SK-N-SH (cell line): ENCODE results near the gene GHRH. TPM values are rescaled to one million over a fixed set of nuclear protein-coding genes. Genes with fewer than 3 reads are reported as not detected.
A peak's percentile ranks its signal among the peaks of the same experiment; 100 is the strongest.

Experiments
- CTCF ChIA-PET: fragments of 300-600, 350-600 bp; formaldehyde crosslinking; extraction: SDS; loops from one replicate; lab custom pipeline; 2021; lab: Yijun Ruan, JAX
- POLR2A ChIA-PET: fragments of 350-600 bp; sonication (Branson Sonifier 250); formaldehyde crosslinking; extraction: SDS; loops from one replicate; lab custom pipeline; 2020; ENCODE audit warnings: antibody characterized with exemption, inconsistent platforms; lab: Yijun Ruan, JAX
- DNase-seq: peaks from one replicate; pipeline ENCODE4 v3.0.0; 2012
- H2AFZ ChIP-seq: fragments of 200-600 bp; sonication (generic); 2 replicates; pipeline ENCODE4 v1.8.1; 2016; ENCODE audit warnings: antibody characterized with exemption, mild to moderate bottlenecking, low read depth
- H3F3A ChIP-seq: fragments of 200-600 bp; sonication (generic); replicated peaks from 2 replicates; pipeline ENCODE3; 2016; ENCODE audit warnings: antibody characterized with exemption, mild to moderate bottlenecking; ENCODE audit not compliant: insufficient read depth
- H3K27ac ChIP-seq, 2 experiments: fragments of 200-500 bp in 1 of 2; fragments of 200-600 bp in 1 of 2; sonication (Bioruptor generic) in 1 of 2; sonication (generic), shearing (Covaris generic) in 1 of 2; 2 replicates each; pipeline versions ENCODE4 v1.5.1 to v1.6.1; 2014 to 2016; ENCODE audit warnings: low read depth in 2 of 2, inconsistent platforms in 1 of 2, low read length in 1 of 2, mild to moderate bottlenecking in 1 of 2, mixed read lengths in 1 of 2
- H3K27me3 ChIP-seq: fragments of 200-600 bp; sonication (generic), shearing (Covaris generic); 2 replicates; pipeline ENCODE4 v1.6.1; 2016; ENCODE audit warnings: mixed run types; ENCODE audit not compliant: insufficient read depth
- H3K36me3 ChIP-seq, 2 experiments: fragments of 200-500 bp in 1 of 2; fragments of 200-600 bp in 1 of 2; sonication (Bioruptor generic) in 1 of 2; sonication (generic) in 1 of 2; replicated peaks in 1 of 2; 2 replicates each; pipeline versions ENCODE3 to v1.5.1; 2014 to 2016; ENCODE audit warnings: low read length in 1 of 2, mild to moderate bottlenecking in 1 of 2; ENCODE audit not compliant: insufficient read depth in 2 of 2, control insufficient read depth in 1 of 2
- H3K4me1 ChIP-seq, 2 experiments: fragments of 200-500 bp in 1 of 2; fragments of 200-600 bp in 1 of 2; sonication (Bioruptor generic) in 1 of 2; sonication (generic), shearing (Covaris generic) in 1 of 2; 2 replicates each; pipeline versions ENCODE4 v1.5.1 to v1.6.1; 2014 to 2016; ENCODE audit warnings: low read depth in 1 of 2, low read length in 1 of 2, mixed run types in 1 of 2; ENCODE audit not compliant: insufficient read depth in 2 of 2, control insufficient read depth in 1 of 2
- H3K4me2 ChIP-seq: fragments of 200-600 bp; sonication (generic), shearing (Covaris generic); 2 replicates; pipeline ENCODE4 v1.6.1; 2017; ENCODE audit warnings: mixed run types
- H3K4me3 ChIP-seq, 2 experiments: fragments of 200-500 bp in 1 of 2; fragments of 200-600 bp in 1 of 2; sonication (Bioruptor generic) in 1 of 2; sonication (generic), shearing (Covaris generic) in 1 of 2; 2 replicates each; pipeline versions ENCODE4 v1.5.1 to v1.8.1; 2014 to 2016; ENCODE audit warnings: low read depth in 2 of 2, inconsistent platforms in 1 of 2, low read length in 1 of 2, mild to moderate bottlenecking in 1 of 2, mixed read lengths in 1 of 2, moderate library complexity in 1 of 2
- H3K79me2 ChIP-seq: fragments of 200-600 bp; sonication (generic); 2 replicates; pipeline ENCODE4 v1.8.1; 2017; ENCODE audit warnings: mild to moderate bottlenecking; ENCODE audit not compliant: insufficient read depth
- H3K9ac ChIP-seq: fragments of 200-600 bp; sonication (generic); 2 replicates; pipeline ENCODE4 v1.6.1; 2017; ENCODE audit warnings: mixed run types
- H3K9me2 ChIP-seq: fragments of 200-600 bp; sonication (generic); 2 replicates; pipeline ENCODE4 v1.6.1; 2017; ENCODE audit warnings: mixed run types
- H3K9me3 ChIP-seq: fragments of 200-600 bp; sonication (generic); 2 replicates; pipeline ENCODE4 v1.6.1; 2017; ENCODE audit warnings: mixed run types, mild to moderate bottlenecking, moderate library complexity
- H4K20me1 ChIP-seq: fragments of 200-600 bp; sonication (generic); 2 replicates; pipeline ENCODE4 v1.6.1; 2017; ENCODE audit warnings: mild to moderate bottlenecking, mixed run types; ENCODE audit not compliant: insufficient read depth
- CHD2 ChIP-seq: fragments of 150-350 bp; IDR thresholded peaks from 2 replicates; pipeline ENCODE4 v1.6.1; 2018; ENCODE audit warnings: low read length; ENCODE audit not compliant: partially characterized antibody
- ELF1 ChIP-seq: IDR thresholded peaks from 2 replicates; pipeline ENCODE4 v1.4.0; 2012
- FOXJ3 ChIP-seq: sonication (generic); formaldehyde crosslinking; IDR thresholded peaks from 2 replicates; pipeline ENCODE4 v1.5.1; 2020; ENCODE audit warnings: mild to moderate bottlenecking, missing genetic modification reagents
- FOXM1 ChIP-seq: IDR thresholded peaks from 2 replicates; pipeline ENCODE4 v1.4.0; 2012; ENCODE audit warnings: low read depth, mild to moderate bottlenecking
- GABPA ChIP-seq: IDR thresholded peaks from 2 replicates; pipeline ENCODE4 v1.4.0; 2012; ENCODE audit warnings: low read depth, mild to moderate bottlenecking
- IRF3 ChIP-seq: fragments of 150-350 bp; IDR thresholded peaks from 2 replicates; pipeline ENCODE4 v1.6.1; 2016; ENCODE audit warnings: mild to moderate bottlenecking, low read depth, low read length
- MAX ChIP-seq: IDR thresholded peaks from 2 replicates; pipeline ENCODE4 v1.4.0; 2012; ENCODE audit warnings: low read depth
- MEF2A ChIP-seq: IDR thresholded peaks from 2 replicates; pipeline ENCODE4 v1.4.0; 2012; ENCODE audit warnings: low read depth, borderline replicate concordance
- MXI1 ChIP-seq: IDR thresholded peaks from 2 replicates; pipeline ENCODE4 v1.6.1; 2012; ENCODE audit warnings: mild to moderate bottlenecking, low read depth, low read length, improper control_type of control experiment
- NFIC ChIP-seq: IDR thresholded peaks from 2 replicates; pipeline ENCODE4 v1.4.0; 2012; ENCODE audit warnings: borderline replicate concordance
- RAD21 ChIP-seq: IDR thresholded peaks from 2 replicates; pipeline ENCODE4 v1.6.1; 2012; ENCODE audit warnings: mild to moderate bottlenecking, low read length
- RFX5 ChIP-seq: IDR thresholded peaks from 2 replicates; pipeline ENCODE4 v1.6.1; 2012; ENCODE audit warnings: mild to moderate bottlenecking, improper control_type of control experiment, low read length
- SIN3A ChIP-seq: IDR thresholded peaks from 2 replicates; pipeline ENCODE4 v1.6.1; 2012; ENCODE audit warnings: low read depth, mild to moderate bottlenecking, low read length, moderate library complexity, borderline replicate concordance
- SMC3 ChIP-seq: IDR thresholded peaks from 2 replicates; pipeline ENCODE4 v1.6.1; 2012; ENCODE audit warnings: low read depth, low read length, improper control_type of control experiment
- TAF1 ChIP-seq: IDR thresholded peaks from 2 replicates; pipeline ENCODE4 v1.6.1; 2012; ENCODE audit warnings: low read depth, mild to moderate bottlenecking, low read length, moderate library complexity, borderline replicate concordance
- ZBTB33 ChIP-seq: IDR thresholded peaks from 2 replicates; pipeline ENCODE4 v1.4.0; 2012; ENCODE audit warnings: low read depth, borderline replicate concordance
- WGBS: methylation state at CpG from one replicate; pipeline ENCODE4 v1.1.6; 2017; ENCODE audit warnings: low lambda C conversion rate; 5-methylcytosine and 5-hydroxymethylcytosine counted together
- polyA plus RNA-seq, 3 experiments: library from polyadenylated mRNA; depleted of rRNA; stranded (reverse); fragments of >200 nt; gene quantifications; 2 replicates each; pipeline ENCODE4 v1.2.3, GENCODE V29; 2012
- TF ChIP-seq, protein P1 (sequence below): fragments of 150-350 bp; IDR thresholded peaks from 2 replicates; pipeline ENCODE4 v1.6.1; 2017; ENCODE audit warnings: antibody characterized with exemption, low read length, low read depth, borderline replicate concordance
- TF ChIP-seq, protein P2 (sequence below): IDR thresholded peaks from 2 replicates; pipeline ENCODE4 v1.6.1; 2012; ENCODE audit warnings: mild to moderate bottlenecking, low read depth, low read length, moderate library complexity
- TF ChIP-seq, protein P3 (sequence below): IDR thresholded peaks from 2 replicates; pipeline ENCODE4 v1.4.0; 2012; ENCODE audit warnings: low read depth, borderline replicate concordance

Gene GHRH
- polyA plus RNA-seq, 1 of the 3 experiments (the other 2 are of a cell fraction): not detected

DNA sequence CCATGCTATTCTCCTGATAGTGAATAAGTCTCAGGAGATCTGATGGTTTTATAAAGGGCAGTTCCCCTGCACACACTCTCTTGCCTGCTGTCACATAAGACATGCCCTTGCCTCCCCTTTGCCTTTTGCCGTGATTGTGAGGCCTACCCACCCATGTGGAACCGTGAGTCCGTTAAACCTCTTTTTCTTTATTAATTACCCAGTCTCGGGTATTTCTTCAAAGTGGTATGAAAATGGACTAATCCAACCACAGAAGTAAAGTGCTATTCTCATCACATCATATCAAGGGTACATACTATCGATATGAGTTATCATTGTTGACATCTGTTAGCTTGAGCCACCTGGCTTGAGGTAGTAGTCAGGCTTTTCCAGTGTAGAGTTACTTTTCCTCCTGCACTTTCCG lies 30.1 kb upstream of the GHRH start (continued):
- TF ChIP-seq ZBTB33 (no peak), RAD21 (no peak), GABPA (no peak), SIN3A (no peak)

GRCh38 chr20:37290158-37290810 lies 28.7 kb upstream of the GHRH start:
- H3K4me2 ChIP-seq: peak overlapping the region; percentile 78
- peak overlapping the region; percentile 68; the same call in 1 of the 2 replicates for H2AFZ ChIP-seq
- peaks cover 7 to 19% of the 10 kb centered on the region in 2 experiments for H3K36me3 ChIP-seq
- H3K79me2 ChIP-seq: peaks cover 54% of the 10 kb centered on the region
- H3K9ac ChIP-seq: peak overlapping the region; percentile 94
- peak overlapping the region; percentile 73 to 85 for H3K4me3 ChIP-seq
- H3K27me3 ChIP-seq: no peaks in the 10 kb centered on the region
- CTCF ChIA-PET: interaction anchor here (1.0 to 8.6 kb wide), 7 partner anchors 14 to 95 kb away, joined by 3 to 32 read pairs (median 4); no protein-coding TSS in a partner anchor
- POLR2A ChIA-PET: interaction anchor here (1.2 to 1.9 kb wide), 5 partner anchors 10 to 55 kb away, joined by 5 to 9 read pairs (median 8); partner anchors contain the start of gene SRC
- no peaks in the 10 kb centered on the region for H4K20me1 ChIP-seq
- peaks cover 20% of the 10 kb centered on the region for H3F3A ChIP-seq
- H3K9me3 ChIP-seq: no peaks in the 10 kb centered on the region
- H3K4me1 ChIP-seq: peaks cover 17% of the 10 kb centered on the region in 2 experiments
- H3K9me2 ChIP-seq: no peaks in the 10 kb centered on the region
- WGBS: 50% methylated on average over 21 of the region's 21 CpGs
- peak overlapping the region; percentile 90 to 96 for H3K27ac ChIP-seq
- DNase-seq: no peak
- TF ChIP-seq FOXM1: no peak
- TF ChIP-seq NFIC: no peak
- TF ChIP-seq SIN3A: no peak
- no peak for TF ChIP-seq MAX
- no peak for TF ChIP-seq TAF1
- TF ChIP-seq IRF3: no peak
- TF ChIP-seq MXI1: no peak
- TF ChIP-seq SMC3: no peak
- no peak for TF ChIP-seq CHD2
- TF ChIP-seq FOXJ3: no peak
- TF ChIP-seq ELF1: no peak
- TF ChIP-seq MEF2A: no peak
- TF ChIP-seq, protein P1, sequence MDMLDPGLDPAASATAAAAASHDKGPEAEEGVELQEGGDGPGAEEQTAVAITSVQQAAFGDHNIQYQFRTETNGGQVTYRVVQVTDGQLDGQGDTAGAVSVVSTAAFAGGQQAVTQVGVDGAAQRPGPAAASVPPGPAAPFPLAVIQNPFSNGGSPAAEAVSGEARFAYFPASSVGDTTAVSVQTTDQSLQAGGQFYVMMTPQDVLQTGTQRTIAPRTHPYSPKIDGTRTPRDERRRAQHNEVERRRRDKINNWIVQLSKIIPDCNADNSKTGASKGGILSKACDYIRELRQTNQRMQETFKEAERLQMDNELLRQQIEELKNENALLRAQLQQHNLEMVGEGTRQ: no peak
- TF ChIP-seq, protein P2, sequence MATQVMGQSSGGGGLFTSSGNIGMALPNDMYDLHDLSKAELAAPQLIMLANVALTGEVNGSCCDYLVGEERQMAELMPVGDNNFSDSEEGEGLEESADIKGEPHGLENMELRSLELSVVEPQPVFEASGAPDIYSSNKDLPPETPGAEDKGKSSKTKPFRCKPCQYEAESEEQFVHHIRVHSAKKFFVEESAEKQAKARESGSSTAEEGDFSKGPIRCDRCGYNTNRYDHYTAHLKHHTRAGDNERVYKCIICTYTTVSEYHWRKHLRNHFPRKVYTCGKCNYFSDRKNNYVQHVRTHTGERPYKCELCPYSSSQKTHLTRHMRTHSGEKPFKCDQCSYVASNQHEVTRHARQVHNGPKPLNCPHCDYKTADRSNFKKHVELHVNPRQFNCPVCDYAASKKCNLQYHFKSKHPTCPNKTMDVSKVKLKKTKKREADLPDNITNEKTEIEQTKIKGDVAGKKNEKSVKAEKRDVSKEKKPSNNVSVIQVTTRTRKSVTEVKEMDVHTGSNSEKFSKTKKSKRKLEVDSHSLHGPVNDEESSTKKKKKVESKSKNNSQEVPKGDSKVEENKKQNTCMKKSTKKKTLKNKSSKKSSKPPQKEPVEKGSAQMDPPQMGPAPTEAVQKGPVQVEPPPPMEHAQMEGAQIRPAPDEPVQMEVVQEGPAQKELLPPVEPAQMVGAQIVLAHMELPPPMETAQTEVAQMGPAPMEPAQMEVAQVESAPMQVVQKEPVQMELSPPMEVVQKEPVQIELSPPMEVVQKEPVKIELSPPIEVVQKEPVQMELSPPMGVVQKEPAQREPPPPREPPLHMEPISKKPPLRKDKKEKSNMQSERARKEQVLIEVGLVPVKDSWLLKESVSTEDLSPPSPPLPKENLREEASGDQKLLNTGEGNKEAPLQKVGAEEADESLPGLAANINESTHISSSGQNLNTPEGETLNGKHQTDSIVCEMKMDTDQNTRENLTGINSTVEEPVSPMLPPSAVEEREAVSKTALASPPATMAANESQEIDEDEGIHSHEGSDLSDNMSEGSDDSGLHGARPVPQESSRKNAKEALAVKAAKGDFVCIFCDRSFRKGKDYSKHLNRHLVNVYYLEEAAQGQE: no peak
- no peak for TF ChIP-seq ZBTB33
- TF ChIP-seq, protein P3, sequence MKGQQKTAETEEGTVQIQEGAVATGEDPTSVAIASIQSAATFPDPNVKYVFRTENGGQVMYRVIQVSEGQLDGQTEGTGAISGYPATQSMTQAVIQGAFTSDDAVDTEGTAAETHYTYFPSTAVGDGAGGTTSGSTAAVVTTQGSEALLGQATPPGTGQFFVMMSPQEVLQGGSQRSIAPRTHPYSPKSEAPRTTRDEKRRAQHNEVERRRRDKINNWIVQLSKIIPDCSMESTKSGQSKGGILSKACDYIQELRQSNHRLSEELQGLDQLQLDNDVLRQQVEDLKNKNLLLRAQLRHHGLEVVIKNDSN: no peak
- TF ChIP-seq RFX5: no peak
